HG02852 (cell line): Measurements from ENCODE around the gene ING5.

ENCODE experiments used
- ATAC-seq: cut with Tn5 transposase; IDR thresholded peaks from one replicate; pipeline ENCODE4 v1.9.1; 2021; ENCODE audit warnings: mild to moderate bottlenecking, moderate library complexity; ENCODE audit not compliant: unreplicated experiment

The ING5 gene

GRCh38 chr2:241774419-241775222 is 72.8 kb downstream of the ING5 start:
- ATAC-seq, result no peak

DNA sequence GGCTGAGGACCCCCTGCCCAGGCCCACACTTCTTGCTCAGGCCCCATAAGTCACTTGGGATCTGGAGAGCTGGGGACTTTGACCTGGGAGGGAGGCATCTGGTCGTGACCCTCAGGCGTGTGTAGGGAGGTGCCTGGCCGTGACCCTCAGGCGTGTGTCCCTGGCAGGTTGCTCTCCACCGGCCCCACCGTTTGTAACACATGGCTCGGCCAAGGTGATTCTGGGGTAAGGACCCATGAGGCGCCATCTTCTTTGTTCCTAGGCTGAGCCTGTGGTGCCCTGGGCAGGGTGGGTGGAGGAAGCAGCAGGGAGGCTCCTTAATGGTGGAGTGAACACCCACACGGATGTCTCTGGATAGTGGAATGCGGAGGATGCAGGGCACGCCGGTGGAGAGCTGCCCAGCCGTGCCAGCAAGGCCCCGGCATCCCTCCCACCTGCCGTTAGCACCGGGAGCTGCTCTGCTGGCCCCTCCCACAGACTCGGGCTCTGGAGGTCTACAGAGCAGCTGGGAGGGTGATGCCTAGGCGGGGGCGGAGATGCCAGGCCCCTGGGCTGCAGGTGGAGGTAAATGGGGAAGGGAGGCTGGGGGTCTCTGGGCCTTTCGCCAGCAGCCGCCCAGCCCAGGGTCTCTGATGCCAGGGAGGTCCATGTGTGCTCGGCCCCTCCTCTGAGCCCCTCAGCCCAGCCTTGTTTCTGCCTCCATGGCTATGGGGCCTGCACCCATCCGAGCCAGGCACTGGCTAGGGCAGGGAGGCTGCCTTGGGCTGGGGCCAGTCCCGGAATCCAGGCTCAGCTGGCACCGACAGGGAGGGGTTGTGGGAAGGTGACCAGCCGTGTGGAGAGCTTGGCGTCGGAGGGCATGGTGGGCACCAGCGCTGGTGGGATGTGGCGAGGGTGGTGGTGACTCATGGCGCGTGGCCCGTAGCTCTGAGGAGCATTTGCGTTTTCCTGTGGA is 73.7 kb downstream of the ING5 start:
- ATAC-seq, result no peak

- ATAC-seq, result no peak
Measured at GRCh38 chr2:241776336-241777169, 74.7 kb downstream of the ING5 start, which contains the start of gene GAL3ST2. TSS of gene GAL3ST2 (plus strand) at chr2:241776822. CDS start at chr2:241776956, 134 bp downstream.

DNA sequence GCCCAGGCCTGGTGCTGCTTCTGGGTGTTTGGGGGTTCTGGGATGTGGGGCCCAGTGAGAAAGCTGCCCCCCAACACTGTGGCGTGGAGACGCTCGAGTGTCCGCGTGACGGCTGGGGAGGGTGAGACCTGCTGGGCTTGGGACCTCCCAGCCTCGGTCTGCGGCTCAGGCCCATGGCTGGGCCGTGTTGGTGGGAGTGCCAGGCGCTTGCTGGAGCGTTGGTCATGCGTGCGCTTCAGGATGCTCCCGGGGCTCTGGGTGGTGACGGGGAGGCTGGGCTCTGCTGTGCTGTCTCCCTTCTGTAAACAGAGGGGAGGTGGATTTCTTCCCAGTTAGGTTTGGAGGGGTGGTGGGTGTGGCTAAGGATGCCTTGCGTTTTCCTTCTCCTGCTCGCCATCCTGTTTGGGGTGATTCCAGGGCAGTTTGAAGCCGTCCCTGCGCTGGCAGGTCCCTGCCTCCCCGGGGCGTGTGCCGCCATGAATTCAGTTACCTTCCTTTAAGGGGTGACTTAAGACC is 75.4 kb downstream of the ING5 start:
- ATAC-seq, result no peak

DNA sequence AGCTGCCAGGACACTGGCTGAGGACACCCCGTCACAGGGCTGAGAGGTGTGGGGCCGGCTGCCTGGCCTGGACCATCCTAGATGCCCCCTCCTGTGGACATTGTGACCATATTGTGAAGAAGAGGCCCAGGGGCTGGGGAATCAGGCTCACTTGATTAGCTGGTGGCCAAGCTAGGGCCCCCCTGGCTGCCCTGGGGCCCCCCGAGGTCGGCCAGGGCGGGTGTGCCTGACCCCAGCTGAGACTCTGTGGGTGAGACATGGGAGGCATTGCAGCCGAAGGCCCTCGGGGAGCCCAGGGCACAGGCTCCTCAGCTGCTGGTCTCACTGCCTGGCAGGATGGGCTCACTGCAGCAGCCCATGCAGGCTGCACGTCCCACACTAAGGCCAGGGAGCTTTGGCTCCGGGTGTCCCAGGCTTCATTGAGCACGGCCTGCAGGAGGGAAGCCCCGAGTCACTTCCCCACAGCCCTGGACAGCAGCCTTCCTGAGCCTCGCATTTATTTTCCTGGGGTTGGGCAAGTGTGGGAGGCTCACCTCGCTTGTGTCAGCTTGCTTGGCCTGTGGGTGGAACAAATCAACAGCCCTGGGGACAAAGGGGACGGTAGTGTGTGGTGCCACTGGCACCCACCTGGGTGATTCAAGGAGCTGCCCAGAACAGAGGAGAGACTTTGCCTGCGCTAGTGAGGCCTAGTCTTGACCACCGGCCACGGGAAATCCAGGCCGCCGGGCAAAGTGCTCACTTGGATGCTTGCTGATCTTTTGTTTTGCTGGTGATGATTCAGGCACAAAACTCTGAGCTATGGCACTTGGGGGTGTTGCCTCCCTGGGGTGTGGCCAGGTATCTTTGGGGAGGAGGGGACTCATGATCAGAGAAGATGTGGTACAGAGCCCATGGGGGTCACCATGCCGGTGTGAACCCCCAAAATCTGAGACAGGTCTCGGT is 76.1 kb downstream of the ING5 start:
- ATAC-seq, result no peak
